Subcutaneous adipose tissue (tissue), 4 donors: ENCODE data around the gene LRCOL1. TPM values are rescaled to one million over a fixed set of nuclear protein-coding genes. Genes with fewer than 3 reads are reported as not detected.

ENCODE experiments used
- total RNA-seq, 4 donors: library from RNA; depleted of rRNA; stranded (reverse); fragments of >200 nt; gene quantifications; one replicate each; pipeline ENCODE4 v1.1.0, GENCODE V29; 2016
- TF ChIP-seq, protein P1 (sequence below): fragments of 450-650 bp; IDR thresholded peaks from one replicate; pipeline ENCODE4 v1.5.1; 2016; ENCODE audit warnings: low read depth, mild to moderate bottlenecking, control low read depth, antibody characterized with exemption, moderate library complexity

LRCOL1 gene
- total RNA-seq, 4 donors from 2014 or later: 2.1 TPM; not detected in 3

DNA sequence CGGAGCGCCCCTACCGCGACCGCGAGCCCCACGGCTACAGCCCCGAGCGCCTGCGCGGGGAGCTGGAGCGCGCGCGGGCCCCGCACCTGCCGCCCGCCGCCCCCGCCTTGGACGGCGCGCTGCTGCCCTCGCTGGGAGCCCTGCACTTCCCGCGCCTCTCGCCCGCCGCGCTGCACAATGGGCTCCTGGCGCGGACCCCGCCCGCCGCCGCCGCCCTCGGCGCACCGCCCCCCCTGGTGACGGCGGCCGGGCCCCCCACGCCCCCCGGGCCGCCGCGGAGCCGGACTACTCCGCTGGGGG is 27.0 kb downstream of the LRCOL1 start:
- TF ChIP-seq, protein P1, sequence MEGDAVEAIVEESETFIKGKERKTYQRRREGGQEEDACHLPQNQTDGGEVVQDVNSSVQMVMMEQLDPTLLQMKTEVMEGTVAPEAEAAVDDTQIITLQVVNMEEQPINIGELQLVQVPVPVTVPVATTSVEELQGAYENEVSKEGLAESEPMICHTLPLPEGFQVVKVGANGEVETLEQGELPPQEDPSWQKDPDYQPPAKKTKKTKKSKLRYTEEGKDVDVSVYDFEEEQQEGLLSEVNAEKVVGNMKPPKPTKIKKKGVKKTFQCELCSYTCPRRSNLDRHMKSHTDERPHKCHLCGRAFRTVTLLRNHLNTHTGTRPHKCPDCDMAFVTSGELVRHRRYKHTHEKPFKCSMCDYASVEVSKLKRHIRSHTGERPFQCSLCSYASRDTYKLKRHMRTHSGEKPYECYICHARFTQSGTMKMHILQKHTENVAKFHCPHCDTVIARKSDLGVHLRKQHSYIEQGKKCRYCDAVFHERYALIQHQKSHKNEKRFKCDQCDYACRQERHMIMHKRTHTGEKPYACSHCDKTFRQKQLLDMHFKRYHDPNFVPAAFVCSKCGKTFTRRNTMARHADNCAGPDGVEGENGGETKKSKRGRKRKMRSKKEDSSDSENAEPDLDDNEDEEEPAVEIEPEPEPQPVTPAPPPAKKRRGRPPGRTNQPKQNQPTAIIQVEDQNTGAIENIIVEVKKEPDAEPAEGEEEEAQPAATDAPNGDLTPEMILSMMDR: no peak

DNA sequence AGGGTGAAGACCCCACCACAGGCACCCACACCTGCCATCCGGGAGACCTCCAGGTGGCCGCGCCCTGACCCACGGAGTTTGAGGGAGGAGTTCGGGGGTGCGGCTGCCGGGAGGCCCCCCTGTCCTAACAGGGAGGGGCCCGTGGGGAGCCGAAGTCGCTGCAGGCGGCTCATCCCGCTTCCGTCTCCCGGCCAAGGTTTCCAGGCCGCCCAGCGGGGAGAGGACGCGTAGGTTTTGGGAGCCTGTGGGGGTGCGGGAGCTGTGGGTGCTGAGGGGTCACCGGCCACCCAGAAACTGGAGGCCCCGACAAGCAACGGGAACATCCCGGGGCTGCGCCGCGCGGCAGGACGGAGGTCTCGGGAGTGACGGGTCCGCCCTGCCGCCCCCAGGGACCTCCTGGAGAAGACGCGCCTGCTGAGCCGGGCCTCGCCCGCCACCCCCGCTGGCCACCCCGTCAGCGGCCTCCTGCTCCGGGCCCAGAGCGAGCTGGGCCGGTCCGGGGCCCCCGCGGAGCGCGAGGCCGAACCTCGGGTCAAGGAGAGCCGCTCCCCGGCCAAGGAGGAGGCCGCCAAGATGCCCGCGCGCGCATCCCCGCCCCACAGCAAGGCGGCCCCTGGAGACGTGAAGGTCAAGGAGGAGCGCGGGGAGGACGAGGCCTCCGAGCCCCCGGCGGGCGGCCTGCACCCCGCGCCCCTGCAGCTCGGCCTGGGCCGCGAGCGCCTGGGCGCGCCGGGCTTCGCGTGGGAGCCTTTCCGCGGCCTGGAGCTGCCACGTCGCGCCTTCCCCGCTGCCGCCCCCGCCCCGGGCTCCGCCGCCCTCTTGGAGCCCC is 27.6 kb downstream of the LRCOL1 start:
- TF ChIP-seq, protein P1: no peak

DNA sequence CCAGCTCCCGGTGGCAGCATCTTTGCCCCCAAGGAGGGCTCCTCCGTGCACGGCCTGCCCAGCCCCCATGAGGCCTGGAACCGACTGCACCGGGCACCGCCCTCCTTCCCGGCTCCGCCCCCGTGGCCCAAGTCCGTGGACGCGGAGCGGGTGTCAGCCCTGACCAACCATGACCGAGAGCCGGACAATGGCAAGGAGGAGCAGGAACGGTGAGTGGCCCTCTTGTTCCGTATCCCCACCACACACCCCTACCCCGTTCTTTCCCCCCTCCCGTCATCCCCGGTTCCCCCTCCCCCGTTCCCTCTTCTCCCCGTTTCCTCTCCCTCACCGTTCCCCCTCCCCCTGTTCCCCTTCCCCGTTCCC is 28.3 kb downstream of the LRCOL1 start:
- TF ChIP-seq, protein P1: no peak

DNA sequence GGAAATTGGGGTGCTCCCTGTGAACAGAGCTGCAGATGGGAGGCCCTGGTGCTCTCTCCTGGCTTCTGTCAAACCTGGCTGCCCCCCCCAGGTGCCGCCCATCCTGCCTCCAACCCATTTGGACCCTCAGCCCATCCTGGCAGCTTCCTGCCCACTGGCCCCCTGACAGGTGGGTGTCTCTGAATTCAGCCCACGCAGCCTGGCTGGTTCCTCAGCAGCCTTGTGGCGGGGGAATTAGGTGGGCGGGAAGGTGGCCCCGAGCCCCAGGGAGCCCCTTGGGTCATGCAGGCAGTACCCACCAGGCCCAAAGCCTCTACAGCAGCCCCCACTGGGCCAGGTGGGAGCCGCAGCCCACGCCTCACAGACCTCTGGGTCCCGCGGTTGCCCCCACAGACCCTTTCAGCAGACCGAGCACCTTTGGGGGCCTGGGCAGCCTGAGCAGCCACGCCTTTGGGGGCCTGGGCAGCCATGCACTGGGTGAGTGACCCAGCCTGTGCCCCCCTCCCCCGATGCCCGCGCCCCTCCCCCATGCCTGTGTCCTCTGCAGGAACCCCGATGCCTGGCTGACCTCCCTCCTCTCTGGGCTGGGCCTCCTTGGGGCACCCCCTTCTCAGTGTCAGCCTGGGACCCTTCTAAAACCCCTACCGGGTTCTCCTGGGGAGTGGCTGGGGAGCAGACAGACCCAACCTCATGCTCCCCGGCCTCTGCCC is 28.9 kb downstream of the LRCOL1 start:
- TF ChIP-seq, protein P1: no peak

DNA sequence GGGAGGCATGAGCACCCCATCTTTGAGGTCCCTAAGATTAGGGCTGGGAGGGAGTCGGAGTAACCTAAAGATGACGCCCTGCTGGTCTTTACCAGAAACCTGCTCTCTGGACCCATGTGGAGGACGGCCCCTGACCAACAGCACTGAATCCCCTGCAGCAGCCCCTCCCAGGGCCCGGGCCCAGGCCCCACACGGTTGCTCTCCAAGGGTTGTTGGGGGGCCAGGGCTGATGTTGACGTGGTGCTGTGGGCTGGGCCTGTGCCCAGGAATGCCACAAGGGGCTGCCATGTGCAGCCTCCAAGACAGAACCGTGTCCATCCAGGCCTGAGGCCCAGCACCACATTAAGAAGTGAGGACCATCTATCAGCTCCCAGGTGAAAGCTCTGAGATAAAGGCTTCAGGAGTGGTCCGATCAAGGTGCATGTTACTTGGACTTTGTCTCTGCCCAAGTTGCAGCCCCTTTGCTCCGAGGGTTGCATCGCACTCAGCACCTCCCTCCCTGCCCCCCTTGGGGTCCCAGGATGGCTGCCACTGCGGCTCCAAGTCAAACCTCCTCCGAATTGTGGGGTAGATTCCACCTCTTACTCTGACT is 29.6 kb downstream of the LRCOL1 start:
- TF ChIP-seq, protein P1: no peak

DNA sequence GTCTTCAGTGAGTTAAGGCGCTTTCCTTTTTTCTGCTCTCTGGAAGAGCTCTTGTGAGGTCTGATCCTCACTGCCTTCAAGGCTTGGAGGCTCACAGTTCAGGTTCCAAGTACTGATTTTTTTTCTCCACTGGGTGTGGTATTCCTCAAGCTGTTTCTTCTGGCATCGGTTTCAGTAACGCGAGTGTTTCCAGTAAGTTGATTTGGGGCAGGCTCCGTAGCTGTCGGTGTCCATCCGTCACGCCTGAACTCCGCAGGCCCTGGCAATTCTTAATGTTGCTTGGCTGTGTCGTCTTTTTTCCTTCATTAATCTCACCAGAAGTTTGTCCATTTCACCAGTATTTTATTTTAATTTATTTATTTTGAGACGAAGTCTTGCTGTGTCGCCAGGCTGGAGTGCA is 30.6 kb downstream of the LRCOL1 start:
- TF ChIP-seq, protein P1: no peak

DNA sequence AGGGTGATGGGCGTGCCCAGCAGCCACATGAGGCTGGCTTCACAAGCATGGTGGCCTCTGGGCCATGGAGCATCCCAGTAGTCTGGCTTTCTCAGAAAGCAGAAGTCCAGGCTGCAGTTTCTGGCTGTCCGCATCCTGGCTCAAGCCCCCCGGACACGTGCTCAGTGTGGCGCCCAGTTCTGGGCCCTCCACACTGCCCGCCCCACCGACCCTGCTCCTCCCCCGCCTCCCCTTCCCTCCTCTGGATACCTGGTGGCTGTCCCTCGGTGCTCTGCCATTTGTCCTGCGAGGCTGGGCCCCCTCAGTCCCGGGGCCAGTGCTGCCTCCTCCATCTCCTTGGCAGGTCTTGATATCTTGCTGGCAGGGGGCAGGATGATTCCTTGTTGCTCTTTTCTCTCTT is 31.6 kb downstream of the LRCOL1 start:
- TF ChIP-seq, protein P1: no peak
